Measurements from ENCODE around the gene GRM1. TPM values are rescaled to one million over a fixed set of nuclear protein-coding genes. Genes with fewer than 3 reads are reported as not detected.

The GRM1 gene
- total RNA-seq, 4 donors from 2014 or later, result under 0.01 TPM; not detected in 2

DNA sequence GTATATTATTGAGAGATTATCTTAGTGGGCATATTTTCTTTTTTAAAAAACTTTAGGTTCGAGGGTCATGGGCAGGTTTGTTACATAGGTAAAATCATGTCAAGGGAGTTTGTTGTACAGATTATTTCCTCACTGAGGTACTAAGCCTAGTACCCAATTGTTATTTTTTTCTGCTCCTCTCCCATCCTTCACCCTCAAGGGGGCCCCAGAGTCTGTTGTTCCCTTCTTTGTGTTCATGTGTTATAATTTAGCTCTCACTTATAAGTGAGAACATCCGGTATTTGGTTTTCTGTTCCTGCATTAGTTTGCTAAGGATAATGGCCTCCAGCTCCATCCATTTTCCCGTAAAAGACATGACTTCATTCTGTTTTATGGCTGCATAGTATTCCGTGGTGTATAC lies 266.8 kb downstream of the GRM1 start:
- TF ChIP-seq, protein P1, sequence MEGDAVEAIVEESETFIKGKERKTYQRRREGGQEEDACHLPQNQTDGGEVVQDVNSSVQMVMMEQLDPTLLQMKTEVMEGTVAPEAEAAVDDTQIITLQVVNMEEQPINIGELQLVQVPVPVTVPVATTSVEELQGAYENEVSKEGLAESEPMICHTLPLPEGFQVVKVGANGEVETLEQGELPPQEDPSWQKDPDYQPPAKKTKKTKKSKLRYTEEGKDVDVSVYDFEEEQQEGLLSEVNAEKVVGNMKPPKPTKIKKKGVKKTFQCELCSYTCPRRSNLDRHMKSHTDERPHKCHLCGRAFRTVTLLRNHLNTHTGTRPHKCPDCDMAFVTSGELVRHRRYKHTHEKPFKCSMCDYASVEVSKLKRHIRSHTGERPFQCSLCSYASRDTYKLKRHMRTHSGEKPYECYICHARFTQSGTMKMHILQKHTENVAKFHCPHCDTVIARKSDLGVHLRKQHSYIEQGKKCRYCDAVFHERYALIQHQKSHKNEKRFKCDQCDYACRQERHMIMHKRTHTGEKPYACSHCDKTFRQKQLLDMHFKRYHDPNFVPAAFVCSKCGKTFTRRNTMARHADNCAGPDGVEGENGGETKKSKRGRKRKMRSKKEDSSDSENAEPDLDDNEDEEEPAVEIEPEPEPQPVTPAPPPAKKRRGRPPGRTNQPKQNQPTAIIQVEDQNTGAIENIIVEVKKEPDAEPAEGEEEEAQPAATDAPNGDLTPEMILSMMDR (IDR thresholded peaks at IDR 0.05; ENCODE audit: low read depth), result no peak

DNA sequence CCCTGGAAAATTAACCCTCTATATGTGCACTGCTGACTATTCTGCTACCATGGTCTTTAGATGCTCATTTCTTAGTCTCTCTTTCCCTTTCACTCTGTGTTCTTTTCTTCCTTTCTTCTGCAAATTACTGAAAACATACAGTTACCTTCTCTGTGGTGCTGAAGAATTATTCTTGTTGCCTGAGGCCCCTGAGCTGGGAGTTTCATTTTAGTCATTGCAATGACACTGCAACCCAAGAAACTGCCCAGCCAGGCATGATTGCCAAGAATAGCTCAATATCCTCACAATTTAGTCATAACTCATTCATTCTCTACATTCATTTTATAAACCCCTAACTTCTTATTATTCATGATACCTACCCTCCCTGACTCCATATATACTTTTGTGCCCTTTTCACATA lies 269.0 kb downstream of the GRM1 start:
- TF ChIP-seq, protein P1 (IDR thresholded peaks at IDR 0.05; ENCODE audit: low read depth), result no peak

- TF ChIP-seq, protein P1 (IDR thresholded peaks at IDR 0.05; ENCODE audit: low read depth), result no peak
Measured at GRCh38 chr6:146300521-146300920, 271.7 kb downstream of the GRM1 start.

GRCh38 chr6:146301764-146302163 lies 272.9 kb downstream of the GRM1 start:
- TF ChIP-seq, protein P1 (IDR thresholded peaks at IDR 0.05; ENCODE audit: low read depth), result no peak

- TF ChIP-seq, protein P1 (IDR thresholded peaks at IDR 0.05; ENCODE audit: low read depth), result no peak
Measured at GRCh38 chr6:146302994-146303393, 274.1 kb downstream of the GRM1 start.

DNA sequence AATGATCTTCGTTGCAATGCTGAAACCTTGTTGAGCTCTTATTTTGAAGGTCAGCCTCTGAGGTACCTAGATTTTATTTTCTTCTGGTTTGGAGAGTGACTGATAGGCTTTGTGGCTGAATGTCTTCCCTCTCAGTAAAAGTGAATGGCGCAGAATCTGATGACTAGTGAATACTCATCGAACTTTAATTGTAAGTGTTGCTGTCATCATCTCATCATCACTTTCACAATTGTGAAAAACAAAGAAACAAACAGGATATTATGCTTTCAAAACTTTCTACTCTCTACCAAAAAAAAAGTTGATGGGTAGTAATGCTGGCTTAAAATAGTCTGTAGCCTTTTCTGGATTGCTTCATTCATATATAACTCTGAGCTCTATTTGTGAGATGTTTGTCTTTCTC lies 275.3 kb downstream of the GRM1 start:
- TF ChIP-seq, protein P1 (IDR thresholded peaks at IDR 0.05; ENCODE audit: low read depth), result no peak

DNA sequence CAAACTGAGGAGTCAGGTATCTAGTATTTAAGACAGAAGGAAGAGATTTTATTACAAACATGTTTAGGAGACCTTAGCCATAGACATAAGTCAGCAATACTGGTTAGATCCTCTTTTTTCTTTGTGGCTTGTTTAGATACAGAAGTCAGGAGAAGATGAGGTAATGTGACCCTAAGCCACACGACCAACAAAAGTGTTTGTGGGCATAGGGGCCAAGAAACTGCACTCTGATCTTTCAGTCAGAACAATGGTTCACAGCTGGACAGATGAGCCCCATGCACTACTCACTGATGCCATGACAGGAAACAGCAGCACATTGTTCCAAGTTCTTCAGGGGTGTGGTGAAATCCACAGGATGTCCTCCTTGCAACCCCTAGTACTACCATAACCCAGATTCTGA lies 276.2 kb downstream of the GRM1 start:
- TF ChIP-seq, protein P1 (IDR thresholded peaks at IDR 0.05; ENCODE audit: low read depth), result no peak
